ENCODE results near the gene RRN3. TPM values are rescaled to one million over a fixed set of nuclear protein-coding genes. Genes with fewer than 3 reads are reported as not detected.
"Not testable (repeated sequence)": the region's sequence is repeated elsewhere in the genome, so short reads cannot be mapped to it uniquely, and the experiment has no call there.

Gene RRN3
- total RNA-seq, 4 donors from 2014 or later = 32.8 to 76.4 (median 49.3) TPM

DNA sequence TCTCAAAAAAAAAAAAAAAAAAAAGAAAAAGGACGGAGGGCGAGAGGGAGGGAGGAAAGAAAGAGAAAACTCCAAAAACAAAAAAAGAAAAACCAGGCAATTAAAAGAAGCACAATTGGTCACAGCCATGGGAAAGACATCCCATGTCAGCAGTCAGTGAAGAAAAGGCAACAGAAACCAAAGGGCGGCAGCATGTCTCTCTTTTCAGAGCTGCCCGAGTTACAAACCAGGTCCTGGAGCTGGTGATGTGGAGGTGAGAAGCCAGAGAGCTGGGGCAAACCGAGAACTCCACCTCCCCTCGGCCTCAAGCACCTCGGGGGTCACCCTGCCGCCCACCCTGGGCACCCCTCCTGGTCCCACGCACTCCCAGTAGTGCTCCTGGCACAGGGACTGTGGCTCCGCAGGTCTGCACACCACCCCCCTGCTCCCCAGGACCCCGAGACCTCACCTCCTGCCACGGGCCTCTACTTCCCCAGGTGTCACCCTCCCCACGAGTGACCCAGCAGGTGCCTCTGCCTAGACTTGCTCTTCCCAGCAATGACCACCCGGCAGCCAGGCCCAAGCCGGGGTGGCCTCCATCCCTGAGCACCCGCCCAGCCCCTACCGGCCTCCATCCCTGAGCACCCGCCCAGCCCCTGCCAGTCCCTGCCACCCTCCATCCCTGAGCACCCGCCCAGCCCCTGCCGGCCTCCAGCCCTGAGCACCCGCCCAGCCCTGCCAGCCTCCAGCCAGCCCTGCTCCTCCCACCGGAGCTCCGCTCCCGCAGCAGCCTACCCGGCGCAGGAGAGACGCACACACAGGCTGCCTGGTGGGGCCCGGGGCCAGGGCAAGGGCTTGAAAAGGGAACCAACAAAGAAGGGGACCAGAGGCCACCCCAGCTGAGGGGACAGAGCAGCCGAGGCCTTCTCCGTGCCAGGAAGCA is 46.6 kb upstream of the RRN3 start:
- intact Hi-C loops (cut with DNase I; ENCODE audit: low total_unique reads); H3K27me3 ChIP-seq; in situ Hi-C loops (cut with MboI; ENCODE audit: low sequenced_read_pairs in 4 of 4); H3K36me3 ChIP-seq; H3K9me3 ChIP-seq: not testable (repeated sequence)
- peak overlapping the region; percentile 85 to 97 (median 94) for H3K27ac ChIP-seq
- TF ChIP-seq POLR2A (IDR thresholded peaks at IDR 0.05) = peak in 1 of 2 donors; percentile 11
- H3K4me3 ChIP-seq = peak overlapping the region; percentile 42 to 54 (median 45)
- peak; percentile 18 to 21 for ATAC-seq
- DNase-seq = peak in 1 of 2 donors; percentile 60
- H3K4me1 ChIP-seq = peaks cover 39 to 61% of the 10 kb centered on the region in 2 donors

GRCh38 chr16:15137514-15137913 is 43.4 kb upstream of the RRN3 start:
- Histone ChIP-seq H3K27ac (peak overlapping the region; percentile 55 to 75 (median 68)), H3K4me1 (peaks cover 12 to 30% of the 10 kb centered on the region in 2 donors)
- H3K36me3 ChIP-seq; H3K9me3 ChIP-seq; H3K4me3 ChIP-seq; H3K27me3 ChIP-seq; in situ Hi-C loops (cut with MboI; ENCODE audit: low sequenced_read_pairs in 4 of 4); intact Hi-C loops (cut with DNase I; ENCODE audit: low total_unique reads); ATAC-seq: not testable (repeated sequence)
- peak; percentile 66 to 89 for DNase-seq

- peak; percentile 45 to 85 for ATAC-seq
- in situ Hi-C loops (cut with MboI; ENCODE audit: low sequenced_read_pairs in 4 of 4) = not testable (repeated sequence)
These were observed 41.6 kb upstream of the RRN3 start for GRCh38 chr16:15135483-15136360.

GRCh38 chr16:15134752-15135482 is 40.8 kb upstream of the RRN3 start:
- H3K27ac ChIP-seq = peak overlapping the region in 2 of 4 donors; percentile 7 to 69
- H3K27me3 ChIP-seq; H3K9me3 ChIP-seq; intact Hi-C loops (cut with DNase I; ENCODE audit: low total_unique reads); H3K4me1 ChIP-seq; H3K4me3 ChIP-seq; in situ Hi-C loops (cut with MboI; ENCODE audit: low sequenced_read_pairs in 4 of 4); H3K36me3 ChIP-seq; ATAC-seq; DNase-seq: not testable (repeated sequence)

More at GRCh38 chr16:15135483-15136360, 41.6 kb upstream of the RRN3 start:
- Histone ChIP-seq H3K4me1 (peaks cover 6 to 12% of the 10 kb centered on the region in 2 donors), H3K27ac (peak overlapping the region; percentile 46 to 71 (median 68))
- H3K36me3 ChIP-seq; intact Hi-C loops (cut with DNase I; ENCODE audit: low total_unique reads); H3K9me3 ChIP-seq; H3K4me3 ChIP-seq; H3K27me3 ChIP-seq: not testable (repeated sequence)
- peak in 1 of 2 donors; percentile 62 for DNase-seq

GRCh38 chr16:15133554-15133953 is 39.5 kb upstream of the RRN3 start:
- in situ Hi-C loops (cut with MboI; ENCODE audit: low sequenced_read_pairs in 4 of 4); H3K4me3 ChIP-seq; H3K27me3 ChIP-seq; intact Hi-C loops (cut with DNase I; ENCODE audit: low total_unique reads); H3K36me3 ChIP-seq; H3K9me3 ChIP-seq; ATAC-seq; H3K4me1 ChIP-seq; DNase-seq; H3K27ac ChIP-seq: not testable (repeated sequence)

- in situ Hi-C loops (cut with MboI; ENCODE audit: low sequenced_read_pairs in 4 of 4); DNase-seq: not testable (repeated sequence)
These were observed 38.8 kb upstream of the RRN3 start for GRCh38 chr16:15132719-15133428.

DNA sequence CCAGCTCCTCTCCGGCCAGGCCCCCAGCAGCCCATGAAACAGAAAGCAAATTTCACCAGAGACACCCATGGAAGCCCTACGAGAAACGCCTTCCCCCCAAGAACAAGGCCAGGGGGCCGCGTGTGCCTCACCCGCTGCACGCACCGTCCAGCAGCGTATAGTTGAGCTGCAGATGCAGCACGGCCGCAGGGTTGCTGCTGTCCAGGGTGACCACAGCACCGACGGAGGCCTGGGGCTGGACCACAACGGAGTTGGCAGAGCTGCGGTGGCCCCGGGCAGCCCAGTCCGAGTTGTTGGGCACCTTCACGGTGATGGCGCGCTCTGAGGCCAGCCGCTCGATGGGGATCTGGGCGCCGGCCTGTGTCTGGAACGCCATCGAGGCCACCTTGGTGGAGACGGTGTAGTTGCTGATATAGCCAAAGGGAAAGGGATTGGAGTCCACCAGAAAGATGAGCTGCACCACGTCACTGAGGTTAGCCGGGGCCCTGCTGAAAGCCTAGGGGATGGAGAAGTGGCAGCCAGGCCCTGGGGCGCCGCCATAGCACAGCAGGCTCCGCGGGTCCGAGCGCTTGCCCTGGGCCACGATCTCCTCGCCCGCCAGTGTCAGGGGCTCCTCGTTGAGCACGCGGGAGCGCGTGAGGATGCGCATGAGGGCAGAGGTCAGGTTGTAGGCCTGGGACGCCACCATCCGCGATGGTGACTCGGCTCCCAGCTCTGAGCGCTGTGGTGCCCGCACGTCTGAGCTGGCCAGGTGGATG is 37.0 kb upstream of the RRN3 start:
- DNase-seq; H3K27me3 ChIP-seq; H3K27ac ChIP-seq; intact Hi-C loops (cut with DNase I; ENCODE audit: low total_unique reads); H3K4me3 ChIP-seq; H3K9me3 ChIP-seq; in situ Hi-C loops (cut with MboI; ENCODE audit: low sequenced_read_pairs in 4 of 4); ATAC-seq; H3K4me1 ChIP-seq: not testable (repeated sequence)
- H3K36me3 ChIP-seq = peaks cover 0 to 13% of the 10 kb centered on the region in 2 donors

More at GRCh38 chr16:15132719-15133428, 38.8 kb upstream of the RRN3 start:
- H3K9me3 ChIP-seq; H3K27me3 ChIP-seq; H3K4me1 ChIP-seq; ATAC-seq; intact Hi-C loops (cut with DNase I; ENCODE audit: low total_unique reads); H3K27ac ChIP-seq; H3K4me3 ChIP-seq: not testable (repeated sequence)
- H3K36me3 ChIP-seq = peaks cover 0 to 11% of the 10 kb centered on the region in 2 donors

DNA sequence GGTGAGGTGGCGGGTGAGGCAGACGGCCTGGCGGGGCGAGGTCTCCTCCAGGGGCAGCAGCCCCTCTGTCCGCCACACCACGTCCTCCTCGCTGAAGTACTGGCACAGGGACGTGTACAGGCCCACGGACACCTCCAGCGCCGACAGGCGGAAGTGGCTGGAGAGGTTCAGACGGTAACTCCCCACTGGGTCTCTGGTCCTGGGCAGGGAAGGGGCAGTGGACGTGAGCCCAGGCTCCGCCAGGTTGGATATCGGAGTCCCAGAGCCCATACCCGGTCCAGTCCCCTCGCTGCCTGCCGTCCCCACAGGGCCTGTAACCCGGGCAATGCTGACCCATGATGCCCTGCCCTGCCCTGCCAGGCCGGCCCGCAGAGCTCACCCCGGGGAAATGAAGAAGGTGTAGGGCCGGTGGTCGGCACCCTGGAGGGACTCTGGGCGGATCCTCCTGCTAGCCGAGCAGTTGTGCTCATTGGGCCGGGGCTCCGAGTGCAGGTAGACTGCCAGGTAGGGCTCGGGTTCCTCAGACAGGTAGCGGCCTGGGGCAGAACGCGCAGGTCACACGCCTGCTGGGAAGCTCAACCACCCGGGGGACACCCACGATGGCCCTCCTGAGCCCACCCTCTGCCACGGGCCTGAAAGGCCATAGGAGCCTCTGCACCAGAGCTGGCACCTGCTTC is 36.3 kb upstream of the RRN3 start:
- peaks cover 0 to 13% of the 10 kb centered on the region in 2 donors for H3K36me3 ChIP-seq
- H3K4me3 ChIP-seq; H3K9me3 ChIP-seq; in situ Hi-C loops (cut with MboI; ENCODE audit: low sequenced_read_pairs in 4 of 4); DNase-seq; H3K4me1 ChIP-seq; H3K27me3 ChIP-seq; intact Hi-C loops (cut with DNase I; ENCODE audit: low total_unique reads); ATAC-seq; H3K27ac ChIP-seq: not testable (repeated sequence)

- H3K36me3 ChIP-seq = peaks cover 0 to 13% of the 10 kb centered on the region in 2 donors
- ATAC-seq; H3K4me1 ChIP-seq; intact Hi-C loops (cut with DNase I; ENCODE audit: low total_unique reads); H3K27me3 ChIP-seq; H3K9me3 ChIP-seq; in situ Hi-C loops (cut with MboI; ENCODE audit: low sequenced_read_pairs in 4 of 4); H3K4me3 ChIP-seq; DNase-seq; H3K27ac ChIP-seq: not testable (repeated sequence)
These were observed 33.8 kb upstream of the RRN3 start for GRCh38 chr16:15127641-15128425.
